HG03066 (cell line): Measurements from ENCODE around the gene GAN.
"Not testable (repeated sequence)": the region's sequence is repeated elsewhere in the genome, so short reads cannot be mapped to it uniquely, and the experiment has no call there.

Experiments
- ATAC-seq: cut with Tn5 transposase; IDR thresholded peaks from one replicate; pipeline ENCODE4 v1.9.1; 2021; ENCODE audit warnings: low read depth; ENCODE audit not compliant: unreplicated experiment

GAN gene

GRCh38 chr16:81421126-81421525, 106.4 kb downstream of the GAN start:
- ATAC-seq, result no peak

GRCh38 chr16:81421536-81421935, 106.8 kb downstream of the GAN start:
- ATAC-seq, result no peak

GRCh38 chr16:81422153-81422552, 107.4 kb downstream of the GAN start:
- ATAC-seq, result not testable (repeated sequence)

GRCh38 chr16:81424771-81425170, 110.0 kb downstream of the GAN start:
- no peak for ATAC-seq

GRCh38 chr16:81427219-81427618, 112.5 kb downstream of the GAN start:
- no peak for ATAC-seq

- no peak for ATAC-seq
Observed at GRCh38 chr16:81429045-81429521, 114.3 kb downstream of the GAN start.

- no peak for ATAC-seq
Observed at GRCh38 chr16:81431554-81432353, 117.0 kb downstream of the GAN start.

GRCh38 chr16:81432937-81433557, 118.3 kb downstream of the GAN start:
- ATAC-seq, result no peak

- no peak for ATAC-seq
Observed at GRCh38 chr16:81435103-81435502, 120.3 kb downstream of the GAN start.

- ATAC-seq, result no peak
Observed at GRCh38 chr16:81435567-81435966, 120.8 kb downstream of the GAN start.

GRCh38 chr16:81436386-81436785, 121.6 kb downstream of the GAN start:
- no peak for ATAC-seq

- no peak for ATAC-seq
Observed at GRCh38 chr16:81437865-81438264, 123.1 kb downstream of the GAN start.
